Keratinocyte (primary cell): ENCODE results near the gene ZSCAN5A.

ENCODE experiments used
- CTCF ChIP-seq, 3 experiments: IDR thresholded peaks in 1 of 3; conservative IDR thresholded peaks in 1 of 3; optimal IDR thresholded peaks in 1 of 3; 2 replicates in 2 of 3; 3 replicates in 1 of 3; pipeline versions ENCODE3 to v1.5.1; 2011; ENCODE audit warnings: low read length in 3 of 3, mild to moderate bottlenecking in 3 of 3, moderate library complexity in 2 of 3, control low read depth in 1 of 3, inconsistent platforms in 1 of 3; ENCODE audit not compliant: insufficient read depth in 2 of 3; ENCODE audit errors: extremely low read depth in 1 of 3
- EZH2 ChIP-seq: IDR thresholded peaks from one replicate; pipeline ENCODE4 v1.6.1; 2012; ENCODE audit warnings: inconsistent platforms, mild to moderate bottlenecking, low read length, moderate library complexity

- TF ChIP-seq CTCF (optimal IDR thresholded peaks at IDR 0.05 in 1 of 3, IDR thresholded peaks at IDR 0.05 in 1 of 3, conservative IDR thresholded peaks at IDR 0.05 in 1 of 3; ENCODE audit: extremely low read depth in 1 of 3, insufficient read depth in 2 of 3, low read length in 3 of 3) (no peak), EZH2 (no peak)
Measured at GRCh38 chr19:56324436-56324835, 9.8 kb upstream of the ZSCAN5A start.
